Ovary (tissue), 9 donors: Measurements from ENCODE around the gene OLFML2B. TPM values are rescaled to one million over a fixed set of nuclear protein-coding genes. Genes with fewer than 3 reads are reported as not detected.

Source experiments
- DNase-seq, 5 donors: peaks; one replicate each; pipeline ENCODE4 v3.0.0-alpha.2; 2019 to 2020
- H3K27ac ChIP-seq, 2 donors: fragments of 200-600 bp; one replicate each; pipeline versions ENCODE4 v1.5.1 to v1.8.0; 2019 to 2022
- H3K27me3 ChIP-seq: fragments of 200-600 bp; one replicate; pipeline ENCODE4 v1.8.0; 2022
- H3K36me3 ChIP-seq: fragments of 200-600 bp; sonication (generic); one replicate; pipeline ENCODE4 v1.5.1; 2019
- H3K4me1 ChIP-seq: one replicate; pipeline ENCODE4 v1.8.1; 2013; ENCODE audit warnings: mild to moderate bottlenecking, moderate library complexity; ENCODE audit not compliant: insufficient read depth
- H3K4me3 ChIP-seq: fragments of 200-600 bp; sonication (generic); one replicate; pipeline ENCODE4 v1.5.1; 2017
- H3K9me3 ChIP-seq, 2 donors: fragments of 200-600 bp in 1 of 2; sonication (generic) in 1 of 2; one replicate each; pipeline versions ENCODE4 v1.5.1 to v1.8.1; 2013 to 2019; ENCODE audit warnings: mild to moderate bottlenecking in 1 of 2, moderate library complexity in 1 of 2
- EP300 ChIP-seq: sonication (generic); formaldehyde crosslinking; IDR thresholded peaks from one replicate; pipeline ENCODE4 v1.6.1; 2017; ENCODE audit warnings: antibody characterized with exemption
- POLR2A ChIP-seq: fragments of 450-650 bp; IDR thresholded peaks from one replicate; pipeline ENCODE4 v1.6.1; 2017; ENCODE audit warnings: antibody characterized with exemption, mild to moderate bottlenecking, moderate library complexity
- WGBS, 3 donors: extraction: QIAGEN DNeasy Blood & Tissue Kit in 1 of 3; methylation state at CpG; one replicate each; pipeline versions ENCODE4 v1.1.5 to v1.1.7; 2013 to 2017; 5-methylcytosine and 5-hydroxymethylcytosine counted together
- intact Hi-C, 4 donors: fragments of 100-400 bp; cut with DNase I; formaldehyde crosslinking; loops; one replicate each; pipeline versions ENCODE4 v1.11.0 to v1.15.1; 2022 to 2023
- polyA plus RNA-seq, 2 donors: library from polyadenylated mRNA; stranded (reverse); fragments of 200-250 nt in 1 of 2; fragments of 350-450 nt in 1 of 2; fragmentation: Illumina TruSeq in 1 of 2; extraction: RNeasy Lipid Tissue Mini Kit (QIAGEN cat#74804) in 1 of 2; gene quantifications; one replicate each; pipeline ENCODE4 v1.2.3, GENCODE V29; 2013 to 2014
- total RNA-seq, 7 donors: library from RNA; depleted of rRNA in 2 of 7; stranded (reverse); fragments of >200 nt in 2 of 7; fragmentation: NEBNext Ultra II Directional in 3 of 7; extraction: Animal tissue kit (Norgen Biotek cat#: 25700) in 3 of 7; gene quantifications; one replicate each; pipeline versions ENCODE4 v1.1.0 to v1.2.4, GENCODE V29; 2016 to 2023
- TF ChIP-seq, protein P1 (sequence below), 3 donors: fragments of 450-650 bp in 2 of 3; fragments of 200-600 bp in 1 of 3; IDR thresholded peaks; one replicate each; pipeline versions ENCODE4 v1.5.1 to v1.8.0; 2016 to 2022; ENCODE audit warnings: antibody characterized with exemption in 3 of 3, mild to moderate bottlenecking in 1 of 3
- donor health status: DM: no; HTN: no; CAD: no; lungs with moderate emphysema.
- donor health status: DM: no; HTN: no; CAD: no.
- donor health status: Bipolar disorder and iron deficiency.
- donor health status: DM: yes; HTN: yes; CAD: no.
- donor health status: DM: no; HTN: no; CAD: no.
- donor health status: DM: yes; HTN: yes; CAD: no.

Gene OLFML2B
- total and polyA plus RNA-seq, 9 donors, result 1.0 to 37.6 (median 5.1) TPM

- TF ChIP-seq EP300, result no peak
- no peak for TF ChIP-seq POLR2A
- TF ChIP-seq, protein P1, sequence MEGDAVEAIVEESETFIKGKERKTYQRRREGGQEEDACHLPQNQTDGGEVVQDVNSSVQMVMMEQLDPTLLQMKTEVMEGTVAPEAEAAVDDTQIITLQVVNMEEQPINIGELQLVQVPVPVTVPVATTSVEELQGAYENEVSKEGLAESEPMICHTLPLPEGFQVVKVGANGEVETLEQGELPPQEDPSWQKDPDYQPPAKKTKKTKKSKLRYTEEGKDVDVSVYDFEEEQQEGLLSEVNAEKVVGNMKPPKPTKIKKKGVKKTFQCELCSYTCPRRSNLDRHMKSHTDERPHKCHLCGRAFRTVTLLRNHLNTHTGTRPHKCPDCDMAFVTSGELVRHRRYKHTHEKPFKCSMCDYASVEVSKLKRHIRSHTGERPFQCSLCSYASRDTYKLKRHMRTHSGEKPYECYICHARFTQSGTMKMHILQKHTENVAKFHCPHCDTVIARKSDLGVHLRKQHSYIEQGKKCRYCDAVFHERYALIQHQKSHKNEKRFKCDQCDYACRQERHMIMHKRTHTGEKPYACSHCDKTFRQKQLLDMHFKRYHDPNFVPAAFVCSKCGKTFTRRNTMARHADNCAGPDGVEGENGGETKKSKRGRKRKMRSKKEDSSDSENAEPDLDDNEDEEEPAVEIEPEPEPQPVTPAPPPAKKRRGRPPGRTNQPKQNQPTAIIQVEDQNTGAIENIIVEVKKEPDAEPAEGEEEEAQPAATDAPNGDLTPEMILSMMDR (IDR thresholded peaks at IDR 0.05), result no peak
- Histone ChIP-seq H3K4me3 (no peak overlapping the region), H3K9me3 (no peaks in the 10 kb centered on the region), H3K27ac (no peak overlapping the region), H3K36me3 (no peaks in the 10 kb centered on the region), H3K4me1 (peaks cover 3% of the 10 kb centered on the region), H3K27me3 (no peaks in the 10 kb centered on the region)
- DNase-seq, result no peak
- 92 to 95% (median 94%) methylated on average over 5 of the region's 5 CpGs for WGBS, 3 donors
- intact Hi-C loops, result no loop called here
Observed at GRCh38 chr1:161998811-161999210, 24.9 kb downstream of the OLFML2B start.

DNA sequence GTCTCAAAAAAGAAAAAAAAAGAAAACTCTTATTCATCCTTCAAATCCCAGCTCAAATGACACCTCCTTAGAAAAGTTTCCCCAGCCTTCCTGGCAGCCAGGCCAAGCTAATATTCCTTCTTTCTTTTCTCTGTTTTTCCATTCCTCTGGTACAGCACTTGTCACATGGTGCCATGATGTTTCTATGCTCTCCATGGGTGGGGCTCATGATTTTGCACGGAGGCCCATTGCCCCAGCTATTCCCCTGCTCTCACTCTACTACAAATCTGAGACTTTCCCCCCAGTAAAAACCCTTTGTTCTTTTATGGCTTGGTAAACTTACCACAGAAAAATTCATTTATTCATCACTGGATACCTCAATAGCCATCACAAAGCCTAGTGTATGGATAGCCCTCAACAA, 26.5 kb downstream of the OLFML2B start:
- intact Hi-C loops, result no loop called here
- TF ChIP-seq POLR2A (no peak), EP300 (no peak)
- TF ChIP-seq, protein P1 (IDR thresholded peaks at IDR 0.05), result no peak
- H3K4me3 ChIP-seq, result no peak overlapping the region
- 87 to 97% (median 96%) methylated on average over 1 of the region's 1 CpG for WGBS, 3 donors
- H3K27ac ChIP-seq, result no peak overlapping the region
- no peaks in the 10 kb centered on the region for H3K27me3 ChIP-seq
- H3K4me1 ChIP-seq, result peaks cover 3% of the 10 kb centered on the region
- no peaks in the 10 kb centered on the region for H3K36me3 ChIP-seq
- no peak for DNase-seq
- no peaks in the 10 kb centered on the region for H3K9me3 ChIP-seq

DNA sequence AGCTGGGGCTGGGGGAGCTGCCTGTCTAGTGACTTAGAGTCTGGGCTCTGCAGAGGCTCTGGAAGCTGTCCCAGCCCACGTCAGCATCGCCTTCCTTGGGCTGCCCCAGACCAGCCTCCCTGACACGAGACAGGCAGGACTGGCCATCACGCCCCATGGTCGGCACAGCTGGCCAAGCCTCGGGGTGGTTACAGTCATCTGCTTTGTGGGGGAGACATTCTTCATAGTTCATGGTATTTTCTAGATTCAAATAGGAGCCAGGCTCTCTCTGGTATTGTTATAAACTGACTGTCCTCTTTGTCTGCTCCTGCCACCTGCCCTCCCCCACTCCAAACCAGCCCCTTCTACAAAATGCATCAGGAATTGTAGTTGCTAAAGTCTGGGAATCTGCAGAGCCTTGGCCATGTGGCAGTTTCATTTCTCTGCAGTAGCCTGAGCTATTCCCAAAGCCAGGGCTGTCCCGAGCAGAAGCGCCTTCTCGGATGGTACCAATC, 29.4 kb downstream of the OLFML2B start:
- Histone ChIP-seq H3K27me3 (no peaks in the 10 kb centered on the region), H3K27ac (no peak overlapping the region), H3K4me1 (peaks cover 3% of the 10 kb centered on the region), H3K36me3 (no peaks in the 10 kb centered on the region), H3K4me3 (no peak overlapping the region), H3K9me3 (no peaks in the 10 kb centered on the region)
- intact Hi-C loops, result no loop called here
- 40 to 41% (median 41%) methylated on average over 9 of the region's 9 CpGs for WGBS, 3 donors
- DNase-seq, result no peak
- TF ChIP-seq POLR2A (no peak), EP300 (no peak)
- TF ChIP-seq, protein P1 (IDR thresholded peaks at IDR 0.05), result no peak

DNA sequence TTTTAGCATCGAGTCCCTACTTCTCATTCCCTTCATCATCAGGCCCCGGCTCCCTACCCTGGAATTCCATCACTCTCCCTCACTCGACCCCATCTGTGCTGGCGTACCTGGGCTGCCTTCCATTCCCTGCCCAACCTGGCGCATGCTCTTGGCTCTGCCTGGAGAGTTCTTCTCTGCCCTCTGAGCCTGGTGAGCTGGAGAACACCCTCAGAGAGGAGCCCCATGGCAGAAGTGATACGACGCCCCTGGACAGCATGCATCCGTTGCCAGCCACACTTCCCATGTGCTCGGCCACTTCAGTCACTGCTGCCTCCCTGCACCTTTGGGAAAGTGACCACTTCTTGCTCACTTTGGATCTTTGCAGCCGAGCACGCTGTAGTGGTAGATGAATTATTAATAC, 30.1 kb downstream of the OLFML2B start:
- 86 to 93% (median 90%) methylated on average over 11 of the region's 11 CpGs for WGBS, 3 donors

More for the DNA sequence above, 30.1 kb downstream of the OLFML2B start:
- H3K9me3 ChIP-seq, result no peaks in the 10 kb centered on the region
- no peak overlapping the region for H3K4me3 ChIP-seq
- intact Hi-C loops, result no loop called here
- no peaks in the 10 kb centered on the region for H3K27me3 ChIP-seq
- no peak overlapping the region for H3K27ac ChIP-seq
- H3K4me1 ChIP-seq, result peaks cover 3% of the 10 kb centered on the region
- H3K36me3 ChIP-seq, result no peaks in the 10 kb centered on the region
- TF ChIP-seq, protein P1 (IDR thresholded peaks at IDR 0.05), result no peak
- TF ChIP-seq EP300, result no peak
- TF ChIP-seq POLR2A, result no peak
- DNase-seq, result no peak
